GM12873 (cell line): Measurements from ENCODE around the gene MAP4.

ENCODE experiments used
- CTCF ChIP-seq: IDR thresholded peaks from 2 replicates; pipeline ENCODE4 v1.5.1; 2012; ENCODE audit warnings: low read depth, mild to moderate bottlenecking, moderate library complexity, low read length, control low read depth; ENCODE audit not compliant: insufficient read depth; ENCODE audit errors: missing control alignments

The MAP4 gene

DNA sequence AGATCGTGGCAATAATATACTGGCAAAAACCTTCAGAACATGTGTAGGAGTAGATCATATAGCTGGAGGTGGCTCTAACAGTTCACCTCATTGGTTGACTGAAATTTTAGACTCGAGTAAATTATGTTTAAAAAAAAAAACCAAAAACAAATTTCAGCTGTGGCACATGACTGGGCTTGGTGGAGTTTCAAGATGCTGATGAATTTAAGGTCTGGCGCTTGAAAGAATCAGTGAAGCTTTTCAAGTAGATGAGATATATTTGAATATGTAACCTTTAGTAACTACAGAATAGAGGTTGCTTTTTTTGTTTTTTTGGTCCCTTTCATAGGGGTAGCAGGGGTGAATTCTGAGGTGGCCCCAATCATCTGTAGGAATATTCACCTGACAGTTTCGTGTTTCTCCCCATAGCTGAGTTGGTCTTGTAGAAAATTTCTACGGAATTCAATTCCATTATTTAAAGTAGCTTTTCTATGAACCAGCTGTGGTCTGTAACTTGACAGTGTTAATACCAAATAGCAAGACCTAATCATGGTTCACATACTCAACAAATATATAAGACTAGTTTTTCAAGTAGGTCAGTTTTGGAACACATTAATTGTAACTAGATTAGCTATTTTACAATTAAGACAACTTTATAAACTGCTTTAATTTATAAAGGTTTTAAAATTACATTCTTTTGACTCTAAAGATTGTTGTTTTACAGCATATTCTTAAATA lies 65.6 kb downstream of the MAP4 start:
- no peak for TF ChIP-seq CTCF

DNA sequence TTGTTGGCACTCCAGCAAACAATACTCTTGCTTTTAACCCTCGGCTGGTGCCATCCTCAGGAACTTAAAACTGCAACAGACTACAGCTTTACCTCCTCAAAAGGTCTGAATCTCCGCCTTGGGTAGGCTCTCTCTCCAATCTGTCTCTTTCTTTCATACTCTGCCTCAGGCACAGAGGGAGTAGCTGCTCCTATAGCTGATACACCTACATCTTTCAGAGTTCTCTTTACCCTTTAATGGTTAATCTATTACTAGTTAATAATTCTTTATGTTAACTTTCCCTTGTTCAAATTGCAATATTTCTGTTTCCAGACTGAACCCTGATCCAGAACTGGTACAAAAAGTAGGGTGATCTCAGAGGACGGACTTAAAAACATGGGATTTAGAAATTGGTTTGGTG lies 66.2 kb downstream of the MAP4 start:
- no peak for TF ChIP-seq CTCF

- no peak for TF ChIP-seq CTCF
Observed at GRCh38 chr3:47940232-47940631, 76.0 kb downstream of the MAP4 start.

GRCh38 chr3:47932421-47932820 lies 83.8 kb downstream of the MAP4 start:
- no peak for TF ChIP-seq CTCF

DNA sequence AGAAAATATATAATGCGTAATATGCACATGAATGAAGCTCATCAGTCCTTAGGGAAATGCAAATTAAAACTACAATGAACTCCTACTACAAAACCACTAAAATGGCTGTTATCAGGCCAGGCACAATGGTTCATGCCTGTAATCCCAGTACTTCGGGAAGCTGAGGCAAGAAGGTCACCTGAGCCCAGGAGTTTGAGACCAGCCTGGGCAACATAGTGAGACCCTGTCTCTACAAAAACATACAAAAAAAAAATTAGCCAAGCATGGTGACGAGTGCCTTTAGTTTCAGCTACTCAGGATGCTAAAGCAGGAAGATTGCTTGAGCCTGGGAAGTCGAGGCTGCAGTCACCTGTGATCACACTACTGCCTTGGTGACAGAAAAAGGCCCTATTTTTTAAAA lies 85.2 kb downstream of the MAP4 start:
- TF ChIP-seq CTCF: no peak

DNA sequence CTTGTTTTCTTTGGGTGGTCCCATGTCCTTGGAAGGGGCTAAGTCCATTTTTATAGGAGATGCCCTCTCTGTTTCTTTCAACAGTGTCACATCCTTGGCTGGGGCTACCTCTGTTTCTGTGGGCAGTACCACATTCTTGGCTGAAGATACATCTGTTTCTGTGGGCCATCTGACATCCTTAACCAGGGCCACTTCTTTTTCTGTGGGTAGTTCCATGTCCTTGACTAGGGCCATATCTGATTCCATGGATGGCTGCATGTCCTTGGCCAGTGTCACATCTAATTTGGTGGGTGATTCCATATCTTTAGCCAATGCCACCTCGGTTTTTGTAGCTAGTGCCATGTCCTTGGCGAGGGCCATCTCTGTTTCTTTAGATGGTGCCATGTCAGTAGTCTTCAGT lies 99.5 kb downstream of the MAP4 start:
- no peak for TF ChIP-seq CTCF

DNA sequence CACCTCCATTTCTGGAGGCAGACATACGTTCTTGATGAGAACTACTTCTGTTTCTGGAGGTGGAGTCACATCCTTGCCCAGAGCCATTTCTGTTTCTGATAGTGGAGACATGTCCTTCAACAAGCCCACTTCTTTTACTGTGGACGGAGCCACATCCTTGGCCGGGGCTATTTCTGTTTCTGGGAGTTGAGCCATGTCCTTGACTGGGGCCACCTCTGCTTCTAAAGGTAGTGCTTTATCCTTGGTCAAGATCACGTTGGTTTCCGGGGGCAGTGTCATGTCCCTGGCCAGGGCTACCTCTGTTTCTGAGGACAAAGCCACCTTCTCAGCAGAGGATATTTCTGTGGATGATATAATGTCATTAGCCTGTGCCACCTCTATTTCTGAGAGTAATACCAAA lies 100.0 kb downstream of the MAP4 start:
- TF ChIP-seq CTCF: no peak

GRCh38 chr3:47912006-47912504 lies 104.2 kb downstream of the MAP4 start:
- no peak for TF ChIP-seq CTCF
